NK-92 (cell line): ENCODE results near the gene CYB561.

Experiments used
- DNase-seq: peaks from one replicate; lab custom pipeline; 2025; ENCODE audit not compliant: unreplicated experiment; lab: John Stamatoyannopoulos, UW

Gene CYB561

DNA sequence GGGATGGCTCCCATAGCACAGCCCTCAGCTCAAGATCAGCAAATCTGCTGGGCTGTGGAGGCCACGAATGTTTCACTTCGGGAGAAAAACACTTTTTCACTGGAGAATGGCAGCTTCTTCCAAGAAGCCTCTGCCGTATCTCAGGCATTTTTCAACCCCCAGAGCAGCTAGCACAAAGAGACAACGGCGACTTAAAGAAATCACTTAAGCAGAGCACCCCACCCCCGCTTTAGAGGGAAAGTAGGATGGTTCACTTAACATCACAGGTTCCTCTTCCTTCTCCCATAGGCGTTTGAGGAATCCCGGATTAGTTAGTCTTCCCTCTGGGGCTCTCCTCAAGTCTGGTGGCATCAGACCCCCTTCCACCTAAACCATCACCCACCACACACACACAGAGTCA lies 27.6 kb downstream of the CYB561 start:
- no peak for DNase-seq

- DNase-seq, result no peak
Observed at GRCh38 chr17:63414222-63414621, 31.9 kb downstream of the CYB561 start.

DNA sequence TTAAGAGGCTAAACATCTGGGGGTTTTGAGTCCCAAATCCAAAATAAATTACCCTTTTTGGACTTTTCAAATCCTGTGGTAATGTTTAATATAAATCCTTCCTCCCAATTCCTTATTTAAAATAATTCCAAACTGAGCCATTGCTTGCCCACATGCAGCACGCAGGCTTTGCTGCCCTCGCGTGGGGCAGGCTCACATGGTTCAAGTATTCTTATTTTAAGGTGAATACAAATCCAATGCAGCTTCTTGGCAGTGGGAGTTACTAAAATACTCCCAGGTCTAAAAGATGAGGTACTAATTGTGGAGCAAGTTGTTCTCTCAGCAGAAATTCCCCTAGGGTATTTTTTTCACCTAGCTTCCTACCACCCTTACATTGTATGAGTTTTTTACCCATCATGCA lies 33.0 kb downstream of the CYB561 start:
- DNase-seq, result no peak

DNA sequence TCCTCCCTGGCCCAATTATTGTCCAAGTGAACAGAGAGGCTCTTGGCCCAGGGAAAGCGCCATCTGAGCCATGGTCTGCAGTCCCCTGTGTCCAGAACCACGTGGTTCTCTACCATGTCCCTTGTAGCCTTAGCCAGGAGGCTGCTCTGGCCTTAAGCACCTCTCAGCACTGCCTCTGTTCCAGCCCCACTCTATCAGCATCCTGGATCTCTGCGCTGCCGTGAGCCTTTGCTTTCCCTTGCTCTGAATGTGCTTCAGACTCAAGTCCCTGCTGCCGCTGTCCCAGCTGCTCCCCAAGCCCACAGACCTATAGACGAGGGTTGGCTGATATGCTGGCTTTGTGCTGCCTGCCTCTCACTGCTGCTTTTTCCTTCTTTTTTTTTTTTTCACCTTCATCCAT lies 33.9 kb downstream of the CYB561 start:
- no peak for DNase-seq

GRCh38 chr17:63407741-63408330 lies 38.3 kb downstream of the CYB561 start:
- DNase-seq, result no peak

- DNase-seq, result no peak
Observed at GRCh38 chr17:63406689-63407330, 39.3 kb downstream of the CYB561 start.

DNA sequence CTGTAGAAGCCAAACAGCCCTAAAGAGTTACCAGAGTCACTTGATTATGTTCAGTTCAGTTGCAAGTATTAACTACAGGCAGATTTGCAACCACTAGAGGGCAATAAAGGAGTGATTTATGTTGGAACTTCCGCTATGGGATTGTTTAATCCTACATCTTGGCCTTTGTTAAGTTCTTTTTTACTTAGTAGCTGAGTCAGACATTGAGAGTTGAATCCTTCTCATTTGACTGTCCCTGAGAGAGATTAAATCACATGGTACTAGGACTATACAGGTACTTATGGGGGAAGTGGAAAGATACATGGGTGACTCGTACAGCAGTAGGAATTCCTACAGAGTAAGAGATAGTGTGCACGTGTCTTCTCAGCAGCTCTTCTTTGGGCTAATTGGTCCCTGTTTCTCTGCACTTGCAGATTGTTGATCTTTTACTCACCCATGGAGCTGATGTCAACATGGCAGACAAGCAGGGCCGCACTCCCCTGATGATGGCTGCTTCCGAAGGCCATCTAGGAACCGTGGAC lies 40.3 kb downstream of the CYB561 start:
- DNase-seq, result no peak

- DNase-seq, result no peak
Observed at GRCh38 chr17:63405020-63405419, 41.1 kb downstream of the CYB561 start.

DNA sequence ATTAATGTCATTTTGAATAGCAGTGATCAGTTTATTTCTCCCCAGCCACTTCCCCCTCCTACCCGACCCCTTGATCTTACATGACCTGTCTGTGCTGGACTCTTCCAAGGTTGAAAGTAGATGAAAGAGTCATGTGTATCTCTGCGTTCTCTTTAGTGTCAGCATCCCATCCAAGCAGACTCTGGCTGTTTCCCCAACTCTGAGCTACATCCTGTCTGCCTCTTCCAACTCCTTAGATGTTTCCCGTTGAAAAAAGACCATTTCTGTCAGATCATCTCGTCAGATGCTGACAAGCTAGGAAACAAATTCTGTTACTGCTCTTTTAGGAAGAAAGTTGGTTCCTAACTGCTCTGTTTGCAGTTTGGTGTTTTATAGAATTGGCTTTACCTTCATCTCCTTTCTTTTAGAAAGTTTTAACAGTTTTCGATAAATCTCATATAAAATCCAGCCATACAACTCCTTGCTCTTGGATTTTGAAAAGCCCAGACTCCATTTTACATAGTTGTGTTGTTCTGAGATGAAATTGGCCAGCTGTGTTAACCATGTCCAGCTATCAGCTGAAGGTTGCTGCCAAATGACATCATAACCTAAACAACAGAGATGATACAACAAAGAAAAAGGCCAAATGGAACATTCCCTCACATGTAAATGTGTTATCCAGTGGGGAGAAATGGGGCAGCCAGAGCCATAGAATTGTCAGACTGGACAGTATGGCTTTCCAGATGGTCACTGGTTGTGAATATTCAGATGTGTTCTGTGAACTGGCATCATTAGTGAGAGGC lies 43.5 kb downstream of the CYB561 start:
- DNase-seq, result no peak

DNA sequence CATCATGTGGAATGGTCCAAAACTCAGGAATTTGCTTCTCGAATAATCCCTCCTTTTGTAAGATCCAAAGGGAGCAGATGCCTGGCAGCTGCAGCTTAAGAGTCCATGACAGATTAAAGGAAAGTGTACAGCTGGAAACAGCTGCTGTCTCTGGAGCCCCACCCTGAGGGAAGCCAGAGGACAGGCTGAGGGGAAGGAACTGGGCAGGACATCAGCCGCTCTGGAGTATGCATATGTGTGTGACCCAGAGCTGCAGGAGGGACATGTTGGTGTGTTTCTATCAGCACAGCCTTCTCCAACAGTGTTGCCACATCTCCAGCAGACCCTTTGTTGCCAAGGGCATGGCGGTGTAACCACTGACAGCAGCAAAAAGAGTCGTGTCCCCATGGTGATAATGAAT lies 46.2 kb downstream of the CYB561 start:
- no peak for DNase-seq

DNA sequence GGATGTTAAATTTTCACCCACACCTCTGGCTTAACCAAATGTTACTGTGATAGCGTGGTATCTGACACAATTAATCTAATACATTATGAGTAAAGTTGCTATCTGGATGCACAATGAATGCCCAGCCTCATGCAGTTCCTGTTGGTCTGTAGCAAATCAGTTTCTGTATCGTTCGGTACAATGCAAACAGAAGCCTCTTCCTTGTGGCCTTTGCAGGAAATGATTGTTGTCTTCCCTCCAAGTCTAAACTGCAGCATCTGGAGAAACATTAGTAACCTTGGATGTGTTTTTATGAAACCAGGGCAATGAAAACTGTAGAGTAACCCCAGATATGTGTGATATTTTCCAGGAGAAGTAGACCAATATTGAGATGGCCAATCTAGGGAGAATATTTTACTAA lies 46.8 kb downstream of the CYB561 start:
- DNase-seq, result no peak

- DNase-seq, result no peak
Observed at GRCh38 chr17:63398680-63399079, 47.4 kb downstream of the CYB561 start.

DNA sequence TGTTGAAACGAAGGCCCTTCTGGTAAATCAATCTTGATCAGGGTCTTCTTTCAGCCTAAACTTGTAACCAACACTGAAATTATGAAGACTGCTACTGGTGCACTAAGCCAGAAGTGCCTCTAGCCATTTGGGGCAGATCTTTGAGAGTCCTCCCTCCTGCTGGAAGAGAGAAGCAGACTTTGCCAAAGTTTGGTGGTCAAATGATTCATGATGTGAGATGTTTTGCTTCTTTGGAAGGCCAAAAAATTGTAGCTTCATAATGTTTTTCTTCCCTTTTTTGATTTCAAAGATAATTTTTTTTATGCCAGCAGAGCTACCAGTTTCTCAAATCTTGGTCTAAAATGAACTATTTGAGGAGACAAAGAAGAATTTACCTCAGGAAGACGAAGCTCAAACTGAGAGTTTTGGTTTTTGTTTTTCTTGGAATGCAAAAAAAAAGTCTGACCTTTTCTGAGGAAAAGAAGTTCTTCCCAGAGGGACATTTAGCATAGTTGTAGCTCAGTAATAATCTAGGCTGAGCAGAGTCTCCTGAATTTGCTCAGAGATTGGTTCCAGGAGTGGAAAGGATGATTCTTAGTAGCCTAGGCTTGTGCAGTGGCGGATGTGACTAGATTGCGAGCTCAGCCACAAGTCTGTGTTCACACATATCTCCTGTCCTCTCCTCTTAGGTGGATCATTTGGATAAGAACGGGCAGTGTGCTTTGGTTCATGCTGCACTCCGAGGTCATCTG lies 50.9 kb downstream of the CYB561 start:
- DNase-seq, result no peak

- DNase-seq, result no peak
Observed at GRCh38 chr17:63390090-63390489, 56.0 kb downstream of the CYB561 start.

GRCh38 chr17:63387656-63388340 lies 58.3 kb downstream of the CYB561 start:
- DNase-seq, result no peak

DNA sequence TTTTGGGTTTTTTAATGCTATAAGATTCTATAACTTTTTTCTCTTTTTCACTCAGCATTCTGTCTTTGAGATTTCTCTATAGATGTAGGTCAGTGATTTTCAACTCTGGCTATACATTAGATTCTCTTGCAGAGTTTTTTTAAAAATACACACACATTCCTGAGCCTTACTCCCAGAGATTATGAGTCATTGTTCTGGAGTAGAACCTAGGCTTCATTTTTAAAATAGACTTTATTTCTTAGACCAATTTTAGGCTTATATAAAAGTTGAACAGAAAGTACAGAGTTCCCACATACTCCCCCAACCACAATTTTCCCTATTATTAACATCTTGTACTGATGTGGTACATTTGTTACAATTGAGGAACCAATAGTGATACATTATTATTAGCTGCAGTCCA lies 63.3 kb downstream of the CYB561 start:
- no peak for DNase-seq
